ENCODE measurements around the gene CEP72.

DNA sequence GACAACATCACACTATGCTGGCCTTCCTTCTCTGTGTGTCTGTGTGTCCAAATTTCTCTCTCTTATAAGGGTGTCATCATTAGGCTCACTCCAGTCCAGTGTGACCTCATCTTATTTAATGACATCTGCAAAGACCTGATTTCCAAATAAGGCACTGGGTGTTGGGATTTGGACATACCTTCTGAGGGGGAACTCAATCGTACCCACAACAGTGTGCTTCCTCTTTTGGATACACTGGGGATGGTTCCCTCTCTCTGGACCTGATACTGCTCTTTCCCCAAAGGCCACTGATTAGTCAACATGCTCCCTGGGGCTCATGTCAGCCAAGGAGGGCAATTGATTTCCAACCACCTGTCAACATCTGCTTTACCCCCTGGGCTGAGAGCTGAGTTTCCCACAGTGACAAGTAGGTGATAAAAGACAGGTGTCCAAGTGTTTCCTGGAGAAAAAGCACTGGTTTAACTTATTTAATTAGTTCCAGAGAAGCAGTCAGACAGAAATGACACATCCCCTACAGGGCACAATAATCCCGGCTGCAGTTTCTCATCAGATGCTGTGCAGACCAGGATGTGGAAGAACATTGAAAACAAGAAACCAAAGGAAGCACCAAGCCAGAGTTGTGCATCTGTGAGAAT lies 17.8 kb upstream of the CEP72 start:
- TF ChIP-seq, protein P1, sequence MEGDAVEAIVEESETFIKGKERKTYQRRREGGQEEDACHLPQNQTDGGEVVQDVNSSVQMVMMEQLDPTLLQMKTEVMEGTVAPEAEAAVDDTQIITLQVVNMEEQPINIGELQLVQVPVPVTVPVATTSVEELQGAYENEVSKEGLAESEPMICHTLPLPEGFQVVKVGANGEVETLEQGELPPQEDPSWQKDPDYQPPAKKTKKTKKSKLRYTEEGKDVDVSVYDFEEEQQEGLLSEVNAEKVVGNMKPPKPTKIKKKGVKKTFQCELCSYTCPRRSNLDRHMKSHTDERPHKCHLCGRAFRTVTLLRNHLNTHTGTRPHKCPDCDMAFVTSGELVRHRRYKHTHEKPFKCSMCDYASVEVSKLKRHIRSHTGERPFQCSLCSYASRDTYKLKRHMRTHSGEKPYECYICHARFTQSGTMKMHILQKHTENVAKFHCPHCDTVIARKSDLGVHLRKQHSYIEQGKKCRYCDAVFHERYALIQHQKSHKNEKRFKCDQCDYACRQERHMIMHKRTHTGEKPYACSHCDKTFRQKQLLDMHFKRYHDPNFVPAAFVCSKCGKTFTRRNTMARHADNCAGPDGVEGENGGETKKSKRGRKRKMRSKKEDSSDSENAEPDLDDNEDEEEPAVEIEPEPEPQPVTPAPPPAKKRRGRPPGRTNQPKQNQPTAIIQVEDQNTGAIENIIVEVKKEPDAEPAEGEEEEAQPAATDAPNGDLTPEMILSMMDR (conservative IDR thresholded peaks at IDR 0.05; ENCODE audit: low read depth, low read length) = no peak
- no peak for TF ChIP-seq EZH2phosphoT487 (IDR thresholded peaks at IDR 0.05; ENCODE audit: borderline replicate concordance, low read length)
